Natural killer cell treated with Interleukin-12 subunit alpha and Interleukin-12 subunit beta and Interleukin-15 and Interleukin-18, amount 100 ng/mL, for 72 hours (primary cell): ENCODE data around the gene FANCC. TPM values are rescaled to one million over a fixed set of nuclear protein-coding genes. Genes with fewer than 3 reads are reported as not detected.

Source experiments
- ATAC-seq, 2 donors: fragments of 150-1000 bp; cut with Tn5 transposase in 1 of 2; sonication (Bioruptor Pico), chemical (Tn5 transposase) in 1 of 2; 2 replicates each; pipeline ENCODE4 v1.10.0; 2021
- DNase-seq: peaks from one replicate; pipeline ENCODE4 v3.0.0; 2022; ENCODE audit warnings: low spot score
- H3K27ac Mint-ChIP-seq, 2 donors: 1 replicate in 1 of 2; 2 replicates in 1 of 2; pipeline ENCODE4 v1.8.0; 2022; ENCODE audit warnings: mixed read lengths in 2 of 2, mild to moderate bottlenecking in 1 of 2, moderate library complexity in 1 of 2
- H3K27me3 Mint-ChIP-seq, 2 donors: 1 replicate in 1 of 2; 2 replicates in 1 of 2; pipeline ENCODE4 v1.8.0; 2022; ENCODE audit warnings: mixed read lengths in 2 of 2
- H3K36me3 Mint-ChIP-seq: one replicate; pipeline ENCODE4 v1.8.0; 2022; ENCODE audit warnings: mixed read lengths
- H3K4me1 Mint-ChIP-seq, 2 donors: 1 replicate in 1 of 2; 2 replicates in 1 of 2; pipeline ENCODE4 v1.8.0; 2022; ENCODE audit warnings: low read depth in 2 of 2, mixed read lengths in 2 of 2, mild to moderate bottlenecking in 1 of 2
- H3K4me3 Mint-ChIP-seq: one replicate; pipeline ENCODE4 v1.8.0; 2022; ENCODE audit warnings: mixed read lengths
- H3K9me3 Mint-ChIP-seq: 2 replicates; pipeline ENCODE4 v1.8.0; 2022; ENCODE audit warnings: mixed read lengths
- total RNA-seq, 2 donors: library from RNA; stranded (reverse); gene quantifications; one replicate each; pipeline ENCODE4 v1.2.3, GENCODE V29; 2022

Gene FANCC, protein sequence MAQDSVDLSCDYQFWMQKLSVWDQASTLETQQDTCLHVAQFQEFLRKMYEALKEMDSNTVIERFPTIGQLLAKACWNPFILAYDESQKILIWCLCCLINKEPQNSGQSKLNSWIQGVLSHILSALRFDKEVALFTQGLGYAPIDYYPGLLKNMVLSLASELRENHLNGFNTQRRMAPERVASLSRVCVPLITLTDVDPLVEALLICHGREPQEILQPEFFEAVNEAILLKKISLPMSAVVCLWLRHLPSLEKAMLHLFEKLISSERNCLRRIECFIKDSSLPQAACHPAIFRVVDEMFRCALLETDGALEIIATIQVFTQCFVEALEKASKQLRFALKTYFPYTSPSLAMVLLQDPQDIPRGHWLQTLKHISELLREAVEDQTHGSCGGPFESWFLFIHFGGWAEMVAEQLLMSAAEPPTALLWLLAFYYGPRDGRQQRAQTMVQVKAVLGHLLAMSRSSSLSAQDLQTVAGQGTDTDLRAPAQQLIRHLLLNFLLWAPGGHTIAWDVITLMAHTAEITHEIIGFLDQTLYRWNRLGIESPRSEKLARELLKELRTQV
- total RNA-seq: 10 to 100 TPM; 13.5 to 30.5 TPM

DNA sequence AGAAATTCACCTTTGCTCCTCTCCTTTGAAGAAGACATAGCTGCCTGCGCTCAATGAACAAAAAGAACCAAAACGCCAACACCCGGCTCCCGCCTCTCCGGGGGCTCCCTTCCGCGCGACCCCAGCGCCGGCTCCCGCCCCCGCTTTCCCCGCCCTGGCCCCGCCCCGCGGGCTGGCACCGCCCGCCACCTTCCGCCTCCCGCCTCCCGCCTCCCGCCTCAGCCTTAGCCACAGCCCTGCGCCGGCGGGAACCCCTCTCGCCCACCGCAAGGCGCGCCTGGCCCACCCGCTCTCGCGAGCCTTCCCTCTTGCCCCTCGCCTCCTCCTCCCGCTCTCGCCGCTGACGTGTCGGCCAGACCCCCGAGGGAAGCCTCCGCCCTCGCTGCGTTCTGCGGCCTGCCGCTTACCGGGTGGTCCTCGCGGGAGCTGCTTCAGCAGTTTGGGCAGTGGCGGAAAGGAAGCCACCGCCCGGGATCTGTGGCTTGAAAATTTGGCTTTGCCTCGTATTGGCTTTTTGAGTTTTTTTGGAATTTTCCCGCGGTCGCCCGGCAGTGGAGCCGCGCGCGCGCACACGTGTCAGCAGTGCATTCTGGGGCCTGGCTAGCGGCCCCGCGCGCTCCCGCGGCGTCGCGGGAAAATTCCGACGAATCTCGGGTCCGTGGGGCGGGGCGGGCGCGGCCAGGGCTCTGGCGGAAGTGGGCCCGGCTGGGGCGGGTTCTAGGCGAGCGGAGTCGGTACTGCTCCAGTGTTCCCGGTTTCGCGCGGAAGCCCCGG lies at the start of gene FANCC:
TSS of gene FANCC (minus strand) at position 591 of the 774 bp plus-strand sequence. CDS start 68,418 bp downstream, outside the sequence.
- DNase-seq: peak; percentile 94
- H3K4me3 Mint-ChIP-seq: peak within 1 kb of the TSS; percentile 84
- H3K27ac Mint-ChIP-seq: peak within 1 kb of the TSS; percentile 90 to 91
- no peaks in the 10 kb centered on the region for H3K36me3 Mint-ChIP-seq
- no peaks in the 10 kb centered on the region for H3K9me3 Mint-ChIP-seq
- H3K27me3 Mint-ChIP-seq: peaks cover 0 to 11% of the 10 kb centered on the region in 2 donors
- H3K4me1 Mint-ChIP-seq: peaks cover 9% of the 10 kb centered on the region in 2 donors
- peak; percentile 92 to 94 for ATAC-seq

DNA sequence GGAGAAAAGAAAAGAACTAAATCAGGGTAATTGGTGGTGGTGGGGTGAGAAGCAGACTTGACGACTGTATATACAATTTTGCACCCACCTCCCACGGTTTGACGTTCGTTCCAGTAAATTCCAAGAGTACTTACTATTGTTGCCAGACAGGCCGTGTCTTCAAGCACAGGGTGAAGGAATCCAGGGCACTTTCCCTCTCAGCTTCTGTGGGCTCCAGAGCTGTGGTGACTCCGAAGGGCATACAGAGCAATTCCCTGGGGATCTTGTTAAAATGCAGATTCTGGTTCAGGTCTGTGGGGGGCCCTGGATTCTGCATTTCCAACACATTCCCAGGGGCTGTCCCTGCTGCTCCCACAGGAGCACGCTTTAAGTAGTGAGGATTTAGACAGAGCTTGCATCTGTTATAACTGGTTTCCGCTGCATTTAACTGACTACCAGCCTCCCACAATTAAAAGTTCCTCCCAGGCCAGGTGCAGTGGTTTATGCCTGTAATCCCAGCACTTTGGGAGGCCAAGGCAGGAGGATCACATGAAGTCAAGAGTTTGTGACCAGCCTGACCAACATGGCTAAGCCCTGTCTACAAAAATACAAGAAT lies 49.3 kb upstream of the FANCC start:
- Mint-ChIP-seq H3K4me1 (no peaks in the 10 kb centered on the region), H3K4me3 (no peak overlapping the region), H3K27me3 (peaks cover 37 to 55% of the 10 kb centered on the region in 2 donors), H3K27ac (no peak overlapping the region), H3K9me3 (no peaks in the 10 kb centered on the region), H3K36me3 (no peaks in the 10 kb centered on the region)
- no peak for ATAC-seq
- DNase-seq: no peak

DNA sequence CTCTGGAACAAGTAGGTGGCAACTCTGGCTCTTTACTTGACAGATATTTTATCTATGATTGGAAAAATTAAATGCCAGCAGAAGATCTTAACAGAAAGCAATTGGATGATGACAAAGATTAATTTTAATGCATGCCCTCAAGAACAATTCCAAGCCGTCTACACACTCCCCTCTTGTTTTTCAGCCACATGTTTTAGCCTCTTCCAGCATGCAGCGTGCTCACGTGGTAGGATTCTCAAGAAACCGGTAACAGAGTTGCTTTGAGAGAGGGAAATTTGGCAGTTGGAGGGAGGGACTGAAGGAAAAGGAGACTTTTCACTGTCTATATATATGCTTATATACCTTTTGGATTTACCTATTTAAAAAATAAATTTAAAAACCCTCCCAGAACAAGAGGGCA lies 48.3 kb upstream of the FANCC start:
- Mint-ChIP-seq H3K36me3 (no peaks in the 10 kb centered on the region), H3K27ac (no peak overlapping the region), H3K9me3 (no peaks in the 10 kb centered on the region), H3K27me3 (peaks cover 41 to 52% of the 10 kb centered on the region in 2 donors), H3K4me1 (no peaks in the 10 kb centered on the region), H3K4me3 (no peak overlapping the region)
- ATAC-seq (no peak), DNase-seq (no peak)

DNA sequence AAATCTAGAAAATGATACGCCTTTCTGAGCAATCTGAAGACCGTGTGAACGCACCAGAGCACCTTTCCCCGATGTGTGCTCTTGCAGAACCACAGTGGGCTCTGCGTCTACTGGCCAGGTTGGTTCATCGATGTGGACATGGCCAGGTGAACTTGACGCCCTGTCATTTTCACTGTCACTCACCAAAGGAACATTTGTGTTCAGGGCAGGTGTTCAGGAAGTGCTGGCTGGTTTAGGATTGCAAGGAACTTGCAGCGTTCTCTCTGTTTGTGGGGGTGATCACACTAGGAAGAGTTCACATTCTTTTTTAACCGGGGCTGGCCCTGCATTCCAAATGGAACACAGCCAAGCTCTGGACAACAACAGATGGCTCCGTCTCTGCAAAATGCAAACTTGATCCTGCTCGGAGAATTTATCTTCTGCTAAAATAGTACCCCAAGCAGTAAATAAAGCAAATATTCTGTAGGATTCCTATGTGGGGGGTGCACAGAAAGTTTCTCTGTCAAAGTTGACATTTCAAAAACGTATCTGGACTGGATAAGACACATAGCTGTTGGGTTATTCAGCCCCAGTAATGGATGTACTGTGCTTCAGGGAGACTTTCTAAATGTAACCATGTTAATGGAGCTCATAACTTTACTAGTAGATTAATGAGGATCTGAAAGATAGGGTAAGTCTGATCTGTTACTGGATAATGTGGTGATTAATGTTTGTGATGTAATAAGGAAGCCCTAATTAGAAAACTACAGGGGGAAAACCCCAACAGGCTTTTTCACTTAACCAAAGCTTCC lies 45.7 kb upstream of the FANCC start:
- no peak overlapping the region for H3K27ac Mint-ChIP-seq

DNA sequence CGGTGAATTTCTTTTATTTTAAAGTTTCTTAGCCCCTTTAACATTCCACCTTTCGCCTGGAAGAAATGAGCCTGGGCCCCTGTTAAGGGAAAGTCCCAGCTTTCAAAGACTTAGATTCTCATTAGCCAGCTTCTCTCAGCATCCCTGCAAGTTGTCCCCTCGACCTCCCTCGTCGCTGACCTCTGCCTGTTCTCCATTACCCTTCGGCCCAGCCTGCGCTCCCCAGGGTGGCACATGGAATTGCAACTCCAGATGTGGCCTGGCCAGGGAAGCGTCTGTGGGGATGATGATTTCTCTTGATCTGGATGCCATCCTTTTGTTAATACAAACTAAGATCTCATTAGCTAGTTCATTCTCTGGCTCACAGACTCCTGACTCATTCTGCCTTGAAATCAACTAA lies 43.4 kb upstream of the FANCC start:
- H3K27me3 Mint-ChIP-seq: peaks cover 32 to 46% of the 10 kb centered on the region in 2 donors
- no peak overlapping the region for H3K27ac Mint-ChIP-seq
- no peaks in the 10 kb centered on the region for H3K36me3 Mint-ChIP-seq
- DNase-seq (no peak), ATAC-seq (no peak)
- no peaks in the 10 kb centered on the region for H3K9me3 Mint-ChIP-seq
- H3K4me3 Mint-ChIP-seq: no peak overlapping the region
- no peaks in the 10 kb centered on the region for H3K4me1 Mint-ChIP-seq

More for the DNA sequence above, 45.7 kb upstream of the FANCC start:
- ATAC-seq (no peak), DNase-seq (no peak)
- Mint-ChIP-seq H3K36me3 (no peaks in the 10 kb centered on the region), H3K9me3 (no peaks in the 10 kb centered on the region), H3K27me3 (peaks cover 24 to 35% of the 10 kb centered on the region in 2 donors), H3K4me1 (no peaks in the 10 kb centered on the region), H3K4me3 (no peak overlapping the region)

DNA sequence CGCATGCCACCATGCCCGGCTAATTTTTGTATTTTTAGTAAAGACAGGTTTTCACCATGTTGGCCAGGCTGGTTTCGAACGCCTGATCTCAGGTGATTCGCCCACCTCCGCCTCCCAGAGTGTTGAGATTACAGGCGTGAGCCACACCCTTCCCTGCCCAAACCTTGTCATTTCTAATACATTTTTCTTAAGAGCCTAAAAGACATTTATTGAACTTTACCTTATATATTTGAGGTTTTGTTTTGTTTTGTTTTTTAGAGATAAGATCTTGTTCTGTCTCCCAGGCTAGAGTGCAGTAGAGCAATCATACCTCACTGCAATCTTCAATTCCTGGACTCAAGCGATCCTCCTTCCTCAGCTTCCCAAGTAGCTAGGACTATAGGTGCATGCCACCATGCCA lies 39.8 kb upstream of the FANCC start:
- H3K27ac Mint-ChIP-seq: no peak overlapping the region

DNA sequence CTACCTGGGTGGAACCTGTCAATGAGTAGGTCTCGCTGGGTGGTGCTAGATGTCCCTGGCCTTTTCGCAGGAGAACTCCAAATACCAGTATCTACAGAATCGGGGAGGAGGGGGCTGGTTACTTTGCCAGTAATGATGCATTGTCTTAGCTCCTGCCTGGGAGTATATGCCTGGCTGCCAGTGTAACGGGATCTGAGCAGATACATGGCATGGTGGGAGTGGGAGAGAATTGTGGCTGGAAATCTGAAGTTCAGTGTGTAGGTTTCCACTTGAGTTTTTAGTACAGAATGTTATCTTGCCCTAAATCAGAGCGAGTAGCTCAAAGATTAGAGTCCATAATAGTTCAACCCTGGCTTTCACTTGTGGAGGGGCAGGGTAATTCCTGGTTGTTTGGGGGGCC lies 38.0 kb upstream of the FANCC start:
- H3K4me3 Mint-ChIP-seq: no peak overlapping the region

More for the DNA sequence above, 39.8 kb upstream of the FANCC start:
- no peak overlapping the region for H3K4me3 Mint-ChIP-seq
- no peaks in the 10 kb centered on the region for H3K9me3 Mint-ChIP-seq
- no peak for DNase-seq
- no peak for ATAC-seq
- no peaks in the 10 kb centered on the region for H3K4me1 Mint-ChIP-seq
- H3K36me3 Mint-ChIP-seq: no peaks in the 10 kb centered on the region
- peaks cover 30 to 38% of the 10 kb centered on the region in 2 donors for H3K27me3 Mint-ChIP-seq

DNA sequence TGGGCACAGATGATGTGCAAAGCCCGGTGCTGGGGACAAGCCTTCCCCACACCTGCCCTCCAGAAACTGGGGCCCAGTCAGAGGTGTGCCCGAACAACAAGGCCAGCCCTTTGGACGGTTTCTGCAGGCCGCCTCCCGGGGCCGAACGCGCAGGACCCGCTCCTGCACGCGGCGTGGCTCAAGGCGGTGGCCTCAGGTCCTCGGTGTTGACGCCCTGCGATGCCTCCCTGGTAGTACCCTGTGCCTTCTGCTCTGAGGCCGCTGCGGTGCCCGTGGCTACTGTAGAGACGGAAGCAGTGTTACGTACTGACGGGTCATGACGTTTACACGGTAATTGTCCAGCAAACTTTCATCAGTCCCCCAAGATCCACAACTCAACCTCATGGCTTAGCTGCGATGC lies 33.5 kb upstream of the FANCC start:
- Mint-ChIP-seq H3K4me1 (no peaks in the 10 kb centered on the region), H3K4me3 (no peak overlapping the region), H3K27me3 (peaks cover 30 to 40% of the 10 kb centered on the region in 2 donors), H3K27ac (no peak overlapping the region), H3K36me3 (no peaks in the 10 kb centered on the region), H3K9me3 (no peaks in the 10 kb centered on the region)
- no peak for ATAC-seq
- DNase-seq: no peak

More for the DNA sequence above, 38.0 kb upstream of the FANCC start:
- DNase-seq (no peak), ATAC-seq (no peak)
- no peaks in the 10 kb centered on the region for H3K4me1 Mint-ChIP-seq
- H3K27me3 Mint-ChIP-seq: peaks cover 26 to 31% of the 10 kb centered on the region in 2 donors
- no peak overlapping the region for H3K27ac Mint-ChIP-seq
- no peaks in the 10 kb centered on the region for H3K36me3 Mint-ChIP-seq
- H3K9me3 Mint-ChIP-seq: no peaks in the 10 kb centered on the region

DNA sequence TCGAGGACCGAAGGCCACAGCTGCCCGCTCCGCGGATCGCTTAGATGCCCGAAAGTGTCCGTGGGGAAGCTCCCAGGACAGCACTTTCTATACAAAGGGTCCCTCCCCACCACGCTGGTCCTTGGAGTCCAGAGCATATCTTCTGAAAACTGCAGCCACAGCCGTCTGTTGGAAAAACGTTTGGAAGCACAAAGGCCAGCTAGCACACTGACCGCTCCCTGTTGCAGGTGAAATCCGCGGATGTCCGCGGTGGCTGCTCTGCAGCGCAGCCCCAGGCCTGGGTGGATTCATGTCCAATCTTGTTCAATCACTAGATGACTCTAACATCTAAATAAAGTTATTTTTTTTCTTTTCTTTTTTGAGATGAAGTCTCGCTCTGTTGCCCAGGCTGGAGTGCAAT lies 32.8 kb upstream of the FANCC start:
- DNase-seq (no peak), ATAC-seq (no peak)
- no peaks in the 10 kb centered on the region for H3K36me3 Mint-ChIP-seq
- peaks cover 23 to 33% of the 10 kb centered on the region in 2 donors for H3K27me3 Mint-ChIP-seq
- no peaks in the 10 kb centered on the region for H3K4me1 Mint-ChIP-seq
- no peak overlapping the region for H3K27ac Mint-ChIP-seq
- H3K9me3 Mint-ChIP-seq: no peaks in the 10 kb centered on the region
- H3K4me3 Mint-ChIP-seq: no peak overlapping the region

DNA sequence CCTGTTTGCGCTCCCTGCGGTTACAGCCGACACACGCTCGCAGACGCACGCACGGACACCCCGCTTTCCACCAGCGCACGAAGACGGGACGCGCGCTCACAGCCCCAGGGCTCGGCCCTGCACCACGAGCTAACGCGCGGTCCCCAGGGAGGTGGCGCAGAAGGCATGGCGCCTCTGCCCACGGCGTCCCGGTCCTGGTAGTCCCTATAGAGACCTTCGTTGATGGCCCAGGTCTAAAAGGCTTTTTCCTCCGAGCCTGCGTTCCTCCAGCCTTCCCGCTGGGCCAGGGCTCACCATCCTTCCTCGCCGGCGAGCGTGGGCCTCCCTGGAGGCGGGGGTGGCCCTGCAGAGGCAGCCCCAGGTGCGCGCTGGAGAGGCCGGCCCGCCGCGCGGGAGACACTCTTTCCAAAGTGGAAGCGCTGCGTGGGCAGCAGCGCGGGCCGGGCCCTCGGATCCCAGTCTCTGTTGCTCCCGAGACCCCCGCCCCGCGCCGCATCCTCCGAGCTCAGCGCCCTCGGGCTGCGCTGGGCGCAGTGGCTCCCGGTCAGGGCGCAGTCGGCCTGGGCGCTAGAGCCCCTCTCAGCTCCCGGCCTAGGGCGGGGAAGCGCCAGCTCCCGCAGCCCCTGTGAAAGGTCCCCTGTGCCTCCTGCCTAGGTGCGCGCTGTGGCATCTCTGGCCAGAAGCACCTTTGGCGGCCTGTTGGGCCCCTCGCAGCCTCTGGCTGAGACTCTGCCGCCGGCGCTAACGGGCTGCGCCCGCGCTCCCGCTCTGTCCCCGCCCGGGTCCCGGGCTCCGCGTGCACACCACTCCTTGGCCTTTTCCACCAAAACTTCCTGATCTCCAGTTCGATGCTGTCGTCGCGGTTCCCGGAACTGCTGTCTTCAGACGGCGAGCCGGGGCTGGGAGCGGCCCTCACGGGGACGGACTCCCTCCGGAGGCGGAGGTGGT lies 31.9 kb upstream of the FANCC start:
- ATAC-seq: peak in 1 of 2 donors; percentile 24
- peaks cover 21 to 29% of the 10 kb centered on the region in 2 donors for H3K27me3 Mint-ChIP-seq

DNA sequence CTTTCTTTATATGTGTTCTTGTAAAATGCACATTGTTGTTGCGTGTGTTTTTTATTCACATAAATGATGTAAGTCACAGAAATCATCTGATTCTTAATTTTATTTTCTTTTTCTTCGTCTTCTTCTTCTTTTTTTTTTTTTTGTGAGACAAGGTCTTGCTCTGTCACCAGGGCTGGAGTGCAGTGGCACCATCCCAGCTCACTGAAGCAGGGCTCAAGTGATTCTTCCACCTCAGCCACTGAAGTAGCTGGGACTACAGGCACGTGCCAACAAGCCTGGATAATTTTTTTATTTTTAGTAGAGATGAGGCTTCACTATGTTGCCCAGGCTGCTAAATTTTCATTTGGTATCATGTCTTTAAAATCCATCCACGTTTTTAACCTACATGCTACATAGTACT lies 28.5 kb upstream of the FANCC start:
- H3K27ac Mint-ChIP-seq: no peak overlapping the region
- peaks cover 20 to 23% of the 10 kb centered on the region in 2 donors for H3K27me3 Mint-ChIP-seq
- H3K36me3 Mint-ChIP-seq: no peaks in the 10 kb centered on the region
- peaks cover 0 to 11% of the 10 kb centered on the region in 2 donors for H3K4me1 Mint-ChIP-seq
- ATAC-seq (no peak), DNase-seq (no peak)
- H3K9me3 Mint-ChIP-seq: no peaks in the 10 kb centered on the region
- no peak overlapping the region for H3K4me3 Mint-ChIP-seq

More for the DNA sequence above, 31.9 kb upstream of the FANCC start:
- Mint-ChIP-seq H3K9me3 (no peaks in the 10 kb centered on the region), H3K36me3 (no peaks in the 10 kb centered on the region), H3K4me1 (no peaks in the 10 kb centered on the region), H3K4me3 (no peak overlapping the region), H3K27ac (no peak overlapping the region)
- DNase-seq: no peak

DNA sequence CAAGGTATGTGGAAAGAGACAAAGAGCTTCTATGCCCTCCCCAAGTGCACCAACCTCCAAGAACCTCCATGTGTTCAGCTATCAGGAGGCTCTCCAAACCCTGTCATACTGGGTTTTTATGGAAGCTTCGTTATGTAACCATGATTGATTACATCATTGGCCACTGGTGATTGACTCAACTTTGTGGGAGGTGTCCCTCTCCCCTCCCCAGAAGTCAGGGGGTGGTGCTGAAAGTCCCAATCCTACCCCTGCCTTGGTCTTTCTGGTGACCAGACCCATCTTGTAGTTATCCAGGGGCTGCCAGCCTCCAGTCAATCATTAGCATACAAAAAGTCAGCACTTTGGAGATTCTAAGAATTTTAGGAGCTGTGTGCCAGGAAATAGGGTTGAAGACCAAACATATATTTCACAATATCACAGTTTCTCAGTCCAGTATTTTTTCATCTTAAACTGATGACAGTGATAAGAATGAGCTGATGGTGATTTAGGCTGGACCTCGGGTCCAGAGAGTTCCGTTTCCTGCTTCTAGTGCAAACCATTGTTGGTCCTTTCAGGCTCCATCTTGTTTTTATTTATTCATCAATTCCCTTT lies 27.3 kb upstream of the FANCC start:
- no peak for DNase-seq
- no peak overlapping the region for H3K4me3 Mint-ChIP-seq
- ATAC-seq: no peak
- H3K4me1 Mint-ChIP-seq: peaks cover 0 to 11% of the 10 kb centered on the region in 2 donors
- no peak overlapping the region for H3K27ac Mint-ChIP-seq
- no peaks in the 10 kb centered on the region for H3K9me3 Mint-ChIP-seq
- no peaks in the 10 kb centered on the region for H3K36me3 Mint-ChIP-seq
- peaks cover 17 to 23% of the 10 kb centered on the region in 2 donors for H3K27me3 Mint-ChIP-seq
